GM19452 (cell line): ENCODE results near the gene NEK2.
"Not testable (repeated sequence)": the region's sequence is repeated elsewhere in the genome, so short reads cannot be mapped to it uniquely, and the experiment has no call there.

Experiments used
- ATAC-seq: cut with Tn5 transposase; IDR thresholded peaks from one replicate; pipeline ENCODE4 v1.9.1; 2021; ENCODE audit not compliant: unreplicated experiment

The NEK2 gene

GRCh38 chr1:211652371-211652770, 23.1 kb downstream of the NEK2 start:
- ATAC-seq = no peak

GRCh38 chr1:211650904-211651303, 24.5 kb downstream of the NEK2 start:
- no peak for ATAC-seq

GRCh38 chr1:211648980-211649934, 26.2 kb downstream of the NEK2 start:
- peak; percentile 89 for ATAC-seq

- no peak for ATAC-seq
These were observed 27.1 kb downstream of the NEK2 start for GRCh38 chr1:211648336-211648735.

GRCh38 chr1:211647711-211648121, 27.7 kb downstream of the NEK2 start:
- ATAC-seq = no peak

- no peak for ATAC-seq
These were observed 28.9 kb downstream of the NEK2 start for GRCh38 chr1:211646566-211646965.

- not testable (repeated sequence) for ATAC-seq
These were observed 29.8 kb downstream of the NEK2 start for GRCh38 chr1:211645601-211646000.

- no peak for ATAC-seq
These were observed 30.8 kb downstream of the NEK2 start for GRCh38 chr1:211644653-211645052.

GRCh38 chr1:211643324-211644212, 31.9 kb downstream of the NEK2 start:
- no peak for ATAC-seq

- no peak for ATAC-seq
These were observed 32.6 kb downstream of the NEK2 start for GRCh38 chr1:211642870-211643269.

GRCh38 chr1:211641942-211642341, 33.5 kb downstream of the NEK2 start:
- ATAC-seq = no peak

- ATAC-seq = no peak
These were observed 34.2 kb downstream of the NEK2 start for GRCh38 chr1:211641044-211641800.

- no peak for ATAC-seq
These were observed 35.2 kb downstream of the NEK2 start for GRCh38 chr1:211640301-211640630.

GRCh38 chr1:211639475-211640300, 35.7 kb downstream of the NEK2 start:
- ATAC-seq = no peak

GRCh38 chr1:211638689-211639101, 36.7 kb downstream of the NEK2 start:
- no peak for ATAC-seq

- no peak for ATAC-seq
These were observed 37.2 kb downstream of the NEK2 start for GRCh38 chr1:211638246-211638645.

GRCh38 chr1:211637066-211637465, 38.4 kb downstream of the NEK2 start:
- ATAC-seq = no peak

GRCh38 chr1:211636575-211637029, 38.8 kb downstream of the NEK2 start:
- not testable (repeated sequence) for ATAC-seq

- ATAC-seq = no peak
These were observed 39.7 kb downstream of the NEK2 start for GRCh38 chr1:211635597-211636205.

GRCh38 chr1:211634931-211635330, 40.5 kb downstream of the NEK2 start:
- no peak for ATAC-seq
